HUES6 (cell line): ENCODE measurements around the gene CST9.

Experiments used
- H3K27ac ChIP-seq: 2 replicates; pipeline ENCODE4 v1.7.0; 2013; ENCODE audit warnings: low read depth, mild to moderate bottlenecking, low read length, inconsistent platforms
- H3K27me3 ChIP-seq: 2 replicates; pipeline ENCODE4 v1.6.1; 2013; ENCODE audit warnings: low read length; ENCODE audit not compliant: control insufficient read depth, insufficient read depth
- H3K36me3 ChIP-seq: 2 replicates; pipeline ENCODE4 v1.6.1; 2013; ENCODE audit warnings: low read length; ENCODE audit not compliant: control insufficient read depth, insufficient read depth
- H3K4me1 ChIP-seq: 2 replicates; pipeline ENCODE4 v1.6.1; 2013; ENCODE audit warnings: low read length; ENCODE audit not compliant: control insufficient read depth, insufficient read depth
- H3K4me3 ChIP-seq: 2 replicates; pipeline ENCODE4 v1.5.1; 2013; ENCODE audit warnings: low read depth, low read length
- H3K9ac ChIP-seq: one replicate; pipeline ENCODE4 v1.6.1; 2013; ENCODE audit warnings: mild to moderate bottlenecking, low read length
- H3K9me3 ChIP-seq: 2 replicates; pipeline ENCODE4 v1.6.1; 2013; ENCODE audit warnings: low read depth, low read length; ENCODE audit not compliant: control insufficient read depth, insufficient read depth

The CST9 gene

GRCh38 chr20:23630392-23630849 lies 24.7 kb upstream of the CST9 start:
- Histone ChIP-seq H3K9ac (no peak overlapping the region), H3K36me3 (peaks cover 11% of the 10 kb centered on the region), H3K27ac (no peak overlapping the region), H3K27me3 (no peaks in the 10 kb centered on the region), H3K4me3 (no peak overlapping the region), H3K9me3 (peaks cover 8% of the 10 kb centered on the region; the same call in 1 of the 2 replicates), H3K4me1 (peaks cover 16% of the 10 kb centered on the region)

GRCh38 chr20:23629542-23630391 lies 24.1 kb upstream of the CST9 start:
- Histone ChIP-seq H3K4me3 (no peak overlapping the region), H3K27me3 (no peaks in the 10 kb centered on the region), H3K36me3 (peaks cover 7% of the 10 kb centered on the region; the same call in 1 of the 2 replicates), H3K9ac (no peak overlapping the region), H3K4me1 (peaks cover 16% of the 10 kb centered on the region), H3K9me3 (peaks cover 8% of the 10 kb centered on the region; the same call in 1 of the 2 replicates), H3K27ac (no peak overlapping the region)

GRCh38 chr20:23629017-23629541 lies 23.4 kb upstream of the CST9 start:
- no peak overlapping the region for H3K9ac ChIP-seq
- no peaks in the 10 kb centered on the region for H3K27me3 ChIP-seq
- H3K4me3 ChIP-seq: no peak overlapping the region
- peaks cover 16% of the 10 kb centered on the region for H3K4me1 ChIP-seq
- H3K27ac ChIP-seq: no peak overlapping the region
- H3K36me3 ChIP-seq: 0 out of 2 replicates have a peak, but pooled peaks cover 4% of the 10 kb centered on the region
- peaks cover 8% of the 10 kb centered on the region; the same call in 1 of the 2 replicates for H3K9me3 ChIP-seq

GRCh38 chr20:23628402-23629016 lies 22.8 kb upstream of the CST9 start:
- peaks cover 16% of the 10 kb centered on the region for H3K4me1 ChIP-seq
- H3K27ac ChIP-seq: no peak overlapping the region
- H3K9me3 ChIP-seq: peaks cover 8% of the 10 kb centered on the region; the same call in 1 of the 2 replicates
- 0 out of 2 replicates have a peak, but pooled peaks cover 4% of the 10 kb centered on the region for H3K36me3 ChIP-seq
- H3K27me3 ChIP-seq: no peaks in the 10 kb centered on the region
- H3K4me3 ChIP-seq: no peak overlapping the region
- H3K9ac ChIP-seq: no peak overlapping the region

- Histone ChIP-seq H3K9ac (no peak overlapping the region), H3K27ac (no peak overlapping the region), H3K4me1 (peaks cover 24% of the 10 kb centered on the region), H3K4me3 (no peak overlapping the region), H3K9me3 (peaks cover 8% of the 10 kb centered on the region; the same call in 1 of the 2 replicates), H3K36me3 (no peaks in the 10 kb centered on the region), H3K27me3 (no peaks in the 10 kb centered on the region)
Measured at GRCh38 chr20:23627501-23627900, 21.8 kb upstream of the CST9 start.

GRCh38 chr20:23626040-23626620 lies 20.4 kb upstream of the CST9 start:
- H3K36me3 ChIP-seq: no peaks in the 10 kb centered on the region
- H3K9me3 ChIP-seq: peaks cover 8% of the 10 kb centered on the region; the same call in 1 of the 2 replicates
- no peak overlapping the region for H3K27ac ChIP-seq
- no peak overlapping the region for H3K4me3 ChIP-seq
- H3K27me3 ChIP-seq: no peaks in the 10 kb centered on the region
- H3K9ac ChIP-seq: no peak overlapping the region
- H3K4me1 ChIP-seq: peaks cover 26% of the 10 kb centered on the region

- Histone ChIP-seq H3K36me3 (no peaks in the 10 kb centered on the region), H3K4me3 (no peak overlapping the region), H3K9ac (no peak overlapping the region), H3K4me1 (peaks cover 30% of the 10 kb centered on the region), H3K27me3 (no peaks in the 10 kb centered on the region), H3K9me3 (peaks cover 8% of the 10 kb centered on the region; the same call in 1 of the 2 replicates), H3K27ac (no peak overlapping the region)
Measured at GRCh38 chr20:23625236-23625964, 19.7 kb upstream of the CST9 start.

GRCh38 chr20:23624324-23624691 lies 18.6 kb upstream of the CST9 start:
- Histone ChIP-seq H3K4me3 (no peak overlapping the region), H3K27ac (no peak overlapping the region), H3K4me1 (peaks cover 25% of the 10 kb centered on the region), H3K27me3 (no peaks in the 10 kb centered on the region), H3K9me3 (peaks cover 8% of the 10 kb centered on the region; the same call in 1 of the 2 replicates), H3K9ac (no peak overlapping the region), H3K36me3 (no peaks in the 10 kb centered on the region)

GRCh38 chr20:23623666-23624323 lies 18.1 kb upstream of the CST9 start:
- Histone ChIP-seq H3K27me3 (no peaks in the 10 kb centered on the region), H3K4me3 (no peak overlapping the region), H3K9me3 (peaks cover 8% of the 10 kb centered on the region; the same call in 1 of the 2 replicates), H3K4me1 (peaks cover 20% of the 10 kb centered on the region), H3K36me3 (no peaks in the 10 kb centered on the region), H3K9ac (no peak overlapping the region), H3K27ac (no peak overlapping the region)

GRCh38 chr20:23622839-23623343 lies 17.2 kb upstream of the CST9 start:
- Histone ChIP-seq H3K36me3 (no peaks in the 10 kb centered on the region), H3K27ac (0 out of 2 replicates have a peak overlapping the region, but pooled peaks have one; percentile 30), H3K9me3 (peaks cover 8% of the 10 kb centered on the region; the same call in 1 of the 2 replicates), H3K9ac (peak overlapping the region; percentile 12), H3K4me3 (no peak overlapping the region), H3K4me1 (peaks cover 19% of the 10 kb centered on the region), H3K27me3 (no peaks in the 10 kb centered on the region)
